Renal cortical epithelial cell (primary cell): ENCODE measurements around the gene GMPPA. TPM values are rescaled to one million over a fixed set of nuclear protein-coding genes. Genes with fewer than 3 reads are reported as not detected.

Source experiments
- DNase-seq: peaks from one replicate; pipeline ENCODE4 v3.0.0-alpha.2; 2011; ENCODE audit warnings: low read depth
- total RNA-seq: library from RNA; depleted of rRNA; stranded (reverse); fragments of >200 nt; gene quantifications from 2 replicates; pipeline ENCODE4 v1.2.3, GENCODE V29; 2014

The GMPPA gene
- 32.0 and 43.2 TPM in 2 replicates for total RNA-seq

GRCh38 chr2:219498280-219499057 is at the start of gene GMPPA:
TSS of gene GMPPA (plus strand) at chr2:219498891. CDS start at chr2:219499976, 1,085 bp downstream.
- peak; percentile 98 for DNase-seq

GRCh38 chr2:219449609-219450008 is 49.1 kb upstream of the GMPPA start:
- no peak for DNase-seq

GRCh38 chr2:219451661-219452360 is 46.9 kb upstream of the GMPPA start:
- no peak for DNase-seq

- DNase-seq: peak; percentile 79
These were observed 46.1 kb upstream of the GMPPA start for GRCh38 chr2:219452361-219453317.

GRCh38 chr2:219453671-219454590 is 44.8 kb upstream of the GMPPA start:
- DNase-seq: peak; percentile 29

- DNase-seq: no peak
These were observed 43.1 kb upstream of the GMPPA start for GRCh38 chr2:219455581-219455980.

GRCh38 chr2:219457784-219458369 is 40.8 kb upstream of the GMPPA start:
- peak; percentile 9 for DNase-seq

GRCh38 chr2:219458996-219459395 is 39.7 kb upstream of the GMPPA start:
- DNase-seq: no peak

- DNase-seq: peak; percentile 21
These were observed 39.0 kb upstream of the GMPPA start for GRCh38 chr2:219459460-219460311.

GRCh38 chr2:219460424-219460926 is 38.2 kb upstream of the GMPPA start:
- peak; percentile 11 for DNase-seq

- no peak for DNase-seq
These were observed 37.6 kb upstream of the GMPPA start for GRCh38 chr2:219461047-219461514.

- no peak for DNase-seq
These were observed 37.0 kb upstream of the GMPPA start for GRCh38 chr2:219461669-219462068.

GRCh38 chr2:219462349-219462748 is 36.3 kb upstream of the GMPPA start:
- DNase-seq: no peak

GRCh38 chr2:219464286-219465032 is 34.2 kb upstream of the GMPPA start:
- DNase-seq: no peak

GRCh38 chr2:219465659-219466561 is 32.8 kb upstream of the GMPPA start:
- no peak for DNase-seq

GRCh38 chr2:219466816-219467735 is 31.6 kb upstream of the GMPPA start:
- DNase-seq: no peak
